HG03520 (cell line): ENCODE measurements around the gene RAPGEF4.

Experiments
- ATAC-seq: cut with Tn5 transposase; IDR thresholded peaks from one replicate; pipeline ENCODE4 v1.9.1; 2021; ENCODE audit warnings: mild to moderate bottlenecking, moderate library complexity; ENCODE audit not compliant: unreplicated experiment

Gene RAPGEF4

DNA sequence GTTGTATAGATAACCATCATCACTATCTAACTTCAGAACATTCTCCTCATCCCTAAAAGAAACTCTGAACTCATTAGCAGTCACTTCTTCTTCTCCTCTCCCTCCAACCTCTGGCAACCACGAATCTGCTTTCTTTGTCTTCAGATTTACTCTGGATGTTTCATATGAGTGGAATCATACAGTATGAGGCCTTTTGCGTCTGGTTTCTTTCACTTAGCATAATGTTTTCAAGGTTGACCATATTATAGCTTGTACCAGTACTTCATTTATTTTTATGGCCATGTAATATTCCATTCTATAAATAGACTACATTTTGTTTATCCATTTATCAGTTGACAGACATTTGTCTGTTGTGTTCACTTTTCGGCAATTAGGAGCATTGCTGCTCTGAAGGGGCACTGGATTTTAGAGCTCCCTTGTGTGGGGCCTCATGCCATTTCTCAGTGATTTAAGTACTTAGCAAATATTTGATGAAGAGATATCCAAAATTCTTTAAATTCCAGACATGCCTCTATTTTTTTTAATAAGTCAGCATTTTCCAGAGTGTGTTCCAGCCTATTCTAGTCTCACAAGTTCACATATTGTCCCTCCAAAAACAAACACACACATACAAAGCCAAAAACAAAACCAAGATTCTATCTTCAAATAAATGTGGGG lies 317.5 kb downstream of the RAPGEF4 start:
- ATAC-seq, result no peak

DNA sequence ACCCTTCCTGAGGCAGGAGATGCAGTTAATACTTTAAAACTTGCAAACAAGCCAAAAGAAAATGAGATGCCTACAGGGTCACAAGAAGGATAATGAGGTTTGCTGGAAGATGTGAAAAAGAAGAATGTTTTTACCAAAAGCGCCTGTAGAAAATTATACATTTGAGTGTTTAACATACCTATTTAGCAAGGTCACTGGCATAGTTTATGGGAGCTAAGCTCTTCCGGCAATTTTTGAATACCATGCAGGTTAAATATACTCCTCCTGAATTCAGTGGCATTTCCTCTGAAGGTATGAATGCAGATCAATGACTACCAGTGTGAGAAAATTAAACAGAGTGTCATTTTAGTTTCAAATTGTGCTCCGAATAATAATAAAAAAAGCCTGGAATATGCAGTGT lies 318.8 kb downstream of the RAPGEF4 start:
- ATAC-seq, result no peak

DNA sequence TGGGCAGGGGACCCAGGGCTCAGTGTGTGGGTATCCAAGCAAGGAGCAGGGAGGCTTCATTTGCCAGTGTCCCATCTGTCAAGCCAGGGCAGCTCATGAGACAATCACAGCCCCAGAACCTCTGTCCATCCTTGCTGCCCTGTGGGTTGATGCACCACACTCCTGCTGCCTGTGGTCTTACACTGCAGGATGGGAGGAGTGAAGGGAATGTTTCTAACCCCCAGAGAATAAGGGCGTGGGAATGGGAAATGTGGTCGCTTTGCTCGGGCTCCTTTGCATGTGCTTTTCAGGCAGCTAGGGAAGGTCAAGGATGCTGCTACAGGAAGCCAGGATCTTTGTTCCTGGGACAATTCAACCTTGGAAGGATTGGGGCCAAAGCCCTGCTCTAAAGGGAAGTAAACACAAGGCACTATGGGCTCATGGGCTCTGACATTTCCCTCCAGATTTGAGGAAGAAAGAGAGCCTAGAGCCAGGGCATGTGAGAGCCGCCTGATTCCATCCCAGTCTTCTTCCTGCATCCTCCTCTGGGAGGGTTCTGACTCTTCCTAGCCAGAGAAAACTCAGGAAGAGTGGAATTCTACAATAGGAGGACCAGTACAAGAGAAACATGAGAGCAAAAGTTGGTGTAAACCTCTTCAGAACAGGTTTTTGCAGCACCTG lies 321.2 kb downstream of the RAPGEF4 start:
- ATAC-seq, result no peak

DNA sequence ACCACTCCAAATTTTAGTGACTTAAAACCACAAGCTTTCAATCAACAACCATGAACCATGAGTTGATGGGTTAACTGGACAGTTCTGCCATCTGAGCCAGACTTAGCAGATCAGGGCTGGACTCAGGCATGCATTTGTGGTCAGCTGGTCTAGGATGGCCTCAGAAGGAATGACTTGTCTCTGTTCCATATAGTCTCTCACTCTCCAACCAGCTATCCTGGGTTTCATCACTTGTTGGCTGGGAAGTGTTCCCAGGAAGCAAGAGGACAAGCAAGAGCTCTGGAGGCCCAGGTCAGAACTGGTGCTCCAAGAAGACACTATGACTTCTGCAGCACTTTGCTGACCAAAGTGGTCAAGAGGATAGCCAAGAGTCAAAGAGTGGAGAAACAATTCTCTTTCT lies 322.5 kb downstream of the RAPGEF4 start:
- no peak for ATAC-seq

DNA sequence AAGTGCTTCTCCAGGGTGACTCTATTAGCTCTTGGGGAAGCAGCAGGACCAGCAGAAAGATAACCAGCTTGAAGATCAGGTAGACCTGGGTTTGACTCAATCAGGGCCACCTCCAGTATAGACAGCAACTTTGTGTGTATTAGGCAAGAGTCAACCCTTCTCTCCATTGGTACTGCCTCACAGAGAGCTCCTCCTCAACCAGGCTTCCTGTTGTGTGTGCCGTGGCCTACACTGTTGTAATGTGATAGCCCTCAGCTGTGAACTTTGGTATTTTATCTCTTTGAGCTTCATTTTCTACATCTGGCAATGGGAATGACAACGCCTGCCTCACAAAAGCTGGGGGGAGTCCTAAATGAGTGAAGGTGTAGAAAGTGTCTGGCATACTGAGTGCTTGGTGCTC lies 323.0 kb downstream of the RAPGEF4 start:
- ATAC-seq, result no peak

DNA sequence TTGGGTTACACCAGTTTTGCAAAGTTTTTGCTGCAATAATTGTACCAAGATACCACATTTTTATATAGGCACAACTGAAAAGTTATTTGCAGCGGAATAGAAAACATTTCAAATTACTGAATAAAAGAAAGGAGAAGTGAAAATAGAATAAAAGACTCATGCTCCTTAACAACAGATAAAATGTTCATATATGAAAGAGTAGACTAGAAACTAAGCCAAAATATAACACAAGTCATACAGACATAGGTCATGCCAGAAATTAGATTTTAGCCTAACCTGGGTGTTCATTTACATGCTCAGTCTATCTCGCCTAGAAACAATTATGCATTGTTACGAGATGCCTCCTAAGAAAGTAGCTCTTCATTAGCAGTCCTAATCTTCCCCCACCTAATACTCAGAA lies 323.6 kb downstream of the RAPGEF4 start:
- no peak for ATAC-seq

DNA sequence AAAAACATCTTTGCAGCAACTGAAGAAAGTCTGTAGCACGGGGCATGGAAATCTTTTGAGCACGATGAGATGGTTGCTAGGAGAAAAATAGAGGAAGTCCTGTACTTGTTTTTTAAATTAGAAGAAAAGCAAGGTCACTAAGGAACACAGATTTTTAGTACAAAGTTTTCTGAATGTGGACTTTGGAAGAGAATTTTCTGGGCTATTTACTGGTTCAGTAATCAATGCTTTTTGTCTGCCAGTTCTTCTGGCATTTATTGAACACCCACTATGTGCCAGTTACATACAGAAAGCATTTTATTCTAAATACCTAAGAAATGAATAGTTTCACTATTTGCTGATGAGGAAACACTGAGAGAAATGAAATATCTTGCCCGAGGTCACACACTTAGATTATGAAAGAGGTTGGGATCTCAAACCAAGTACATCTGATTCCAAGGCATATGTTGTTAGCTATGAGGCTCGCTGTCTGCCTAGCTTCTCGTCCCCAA lies 324.4 kb downstream of the RAPGEF4 start:
- no peak for ATAC-seq

DNA sequence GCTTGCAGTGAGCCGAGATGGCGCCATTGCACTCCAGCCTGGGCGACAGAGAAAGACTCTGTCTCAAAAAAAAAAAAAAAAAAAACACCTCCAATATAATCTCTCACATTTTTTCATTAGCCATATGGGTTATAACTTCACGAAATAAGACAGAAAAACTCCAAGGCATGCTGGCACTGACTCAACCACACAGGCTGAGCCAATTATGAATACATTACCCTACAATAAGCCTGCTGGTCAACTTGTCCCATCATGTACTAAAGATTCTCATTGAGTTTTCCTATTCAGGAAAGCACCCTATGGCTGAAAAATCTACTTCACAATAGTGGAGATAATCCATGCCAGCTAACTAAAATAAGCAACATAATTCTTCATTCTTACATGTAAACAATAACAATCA lies 327.2 kb downstream of the RAPGEF4 start:
- ATAC-seq, result no peak

DNA sequence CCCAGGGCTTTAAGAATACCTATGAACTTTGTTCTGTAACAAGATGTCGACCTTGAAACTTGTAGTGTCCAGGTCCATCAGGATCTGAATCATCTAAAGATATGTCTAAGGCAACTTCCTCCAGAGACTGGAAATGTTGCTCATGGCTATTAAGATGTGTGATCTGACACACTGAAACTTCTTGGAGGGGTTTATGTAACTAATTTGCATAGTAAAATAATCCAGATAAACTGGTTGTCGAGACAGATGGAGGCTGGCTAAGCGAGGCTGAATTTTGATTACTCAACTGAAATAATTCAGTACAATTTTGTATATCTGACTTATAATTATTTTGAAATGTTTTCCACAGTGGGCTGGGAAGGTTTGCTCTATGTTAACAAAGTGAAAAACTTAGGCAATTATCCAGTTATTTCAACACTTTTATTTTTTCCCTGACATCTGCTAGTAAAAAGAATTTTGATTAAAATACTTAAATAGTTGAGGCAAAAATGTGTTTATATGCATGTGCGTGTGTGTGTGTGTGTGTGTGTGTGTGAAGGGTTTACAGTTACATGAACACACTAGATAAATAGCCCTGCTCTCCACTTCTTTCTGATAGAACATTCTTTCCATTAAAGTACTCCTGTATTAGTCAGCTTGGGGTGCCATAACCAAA lies 328.6 kb downstream of the RAPGEF4 start:
- no peak for ATAC-seq

DNA sequence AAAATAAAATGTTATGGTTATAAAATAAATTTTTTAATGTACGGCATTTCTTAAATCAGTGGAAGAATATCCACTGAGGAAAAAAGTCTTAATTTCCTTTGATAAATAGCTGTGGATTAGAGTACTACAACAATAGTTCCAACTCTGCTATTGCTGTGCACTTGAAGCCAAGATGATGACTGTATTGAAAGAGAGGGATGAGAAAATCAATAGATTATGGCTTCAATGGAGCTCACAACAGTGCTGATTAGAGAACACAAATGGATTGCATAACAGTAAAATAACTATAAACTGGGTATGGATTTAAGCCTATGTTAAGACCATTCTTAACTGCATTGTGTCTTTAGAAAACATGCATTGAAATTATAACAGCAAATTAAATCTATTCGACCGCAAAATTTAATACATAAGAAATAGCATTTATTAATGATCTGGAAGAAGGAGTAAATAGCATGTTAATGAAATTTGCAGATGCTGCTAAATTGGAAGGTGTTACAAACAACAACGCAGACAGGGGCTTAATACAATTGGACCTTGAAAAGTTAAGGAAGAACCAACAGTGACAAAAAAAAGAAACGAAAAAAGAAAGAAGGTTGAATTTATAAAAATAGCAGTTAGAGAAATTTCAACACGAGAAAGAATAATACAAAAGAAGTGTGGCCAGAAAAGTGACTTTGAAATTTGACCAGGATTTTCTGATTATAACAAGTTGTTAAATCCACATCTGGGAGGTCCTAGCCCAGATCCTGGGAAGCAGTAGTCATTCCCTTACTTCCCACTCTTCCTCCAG lies 331.4 kb downstream of the RAPGEF4 start:
- no peak for ATAC-seq

DNA sequence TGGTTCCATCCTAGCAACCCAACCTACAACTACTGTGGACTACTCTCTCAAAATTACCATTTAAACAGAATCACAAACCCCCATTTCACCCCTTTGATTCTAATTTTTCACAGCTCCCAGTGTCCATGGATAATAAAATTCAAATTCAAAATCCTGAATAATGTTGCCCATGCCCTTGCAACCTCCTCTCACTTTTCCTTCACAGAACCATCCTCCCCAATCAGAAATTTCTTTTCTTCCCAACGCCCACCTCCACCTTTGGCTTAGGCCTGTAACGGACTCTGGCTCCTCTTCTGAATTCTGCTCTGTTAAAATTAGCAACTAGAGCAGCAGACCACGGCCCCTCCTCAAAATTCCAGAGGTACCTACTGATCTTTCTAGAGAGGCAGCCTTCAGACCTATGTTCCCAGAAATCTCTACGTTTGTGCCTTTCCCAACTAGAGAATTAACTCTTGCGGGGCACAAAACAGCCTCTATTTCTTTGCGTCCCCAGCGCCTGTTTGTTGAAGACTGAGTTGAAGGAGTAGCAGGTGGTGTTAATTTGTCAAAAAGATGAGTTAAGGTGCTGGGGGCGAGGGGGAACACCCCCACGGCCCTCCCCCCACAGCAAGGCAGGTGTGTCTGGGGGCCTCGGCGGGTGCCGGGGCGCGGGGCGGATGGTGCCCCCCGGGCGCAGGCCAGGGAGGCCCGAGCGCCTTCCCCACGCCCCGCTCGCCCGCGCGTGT lies 339.6 kb downstream of the RAPGEF4 start:
- ATAC-seq, result no peak

DNA sequence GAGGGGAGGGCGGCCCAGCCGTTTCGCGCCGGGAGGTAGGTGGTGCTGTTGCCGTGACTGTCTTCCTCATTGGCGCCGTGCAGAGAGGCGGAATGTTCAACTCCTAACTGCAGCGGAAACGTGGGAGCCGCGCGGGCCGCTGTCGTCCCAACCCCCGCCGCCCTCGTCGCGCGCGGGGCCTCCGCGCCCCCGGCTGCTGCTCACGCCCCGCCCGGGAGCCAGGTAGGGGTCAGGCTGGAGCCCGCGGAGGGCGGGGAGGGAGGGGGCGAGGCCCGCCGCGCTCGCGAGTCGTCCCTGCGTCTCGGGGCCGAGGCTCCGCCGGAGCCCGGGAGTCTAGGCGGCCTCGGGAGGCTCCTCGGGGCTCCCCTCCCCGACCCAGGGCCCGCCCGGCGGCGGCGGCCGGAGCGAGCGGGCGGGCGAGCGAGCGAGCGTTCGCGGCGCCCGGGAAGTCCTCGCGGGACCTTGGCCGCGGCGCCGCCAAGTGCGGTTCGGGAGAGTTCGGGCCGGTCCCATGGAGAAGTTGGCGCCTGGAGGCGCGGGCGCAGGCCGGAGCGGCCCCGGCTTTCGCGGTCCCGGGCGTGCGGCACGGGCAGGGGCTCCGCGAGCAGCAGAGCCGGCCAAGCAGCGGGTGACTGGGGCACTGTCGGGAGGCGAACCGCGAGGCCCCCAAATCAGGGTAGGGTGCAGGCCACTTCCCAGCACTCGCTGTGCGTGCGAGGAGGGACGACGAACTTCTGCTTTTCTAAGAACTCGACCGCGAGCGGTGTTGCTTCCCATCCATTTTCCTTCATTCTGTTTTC lies 340.3 kb downstream of the RAPGEF4 start, which contains the start of gene MAP3K20:
Gene MAP3K20, plus strand, starts transcription at position 66 of the 800 bp plus-strand sequence. CDS start 15,186 bp downstream, outside the sequence.
- ATAC-seq, result peak; percentile 52

DNA sequence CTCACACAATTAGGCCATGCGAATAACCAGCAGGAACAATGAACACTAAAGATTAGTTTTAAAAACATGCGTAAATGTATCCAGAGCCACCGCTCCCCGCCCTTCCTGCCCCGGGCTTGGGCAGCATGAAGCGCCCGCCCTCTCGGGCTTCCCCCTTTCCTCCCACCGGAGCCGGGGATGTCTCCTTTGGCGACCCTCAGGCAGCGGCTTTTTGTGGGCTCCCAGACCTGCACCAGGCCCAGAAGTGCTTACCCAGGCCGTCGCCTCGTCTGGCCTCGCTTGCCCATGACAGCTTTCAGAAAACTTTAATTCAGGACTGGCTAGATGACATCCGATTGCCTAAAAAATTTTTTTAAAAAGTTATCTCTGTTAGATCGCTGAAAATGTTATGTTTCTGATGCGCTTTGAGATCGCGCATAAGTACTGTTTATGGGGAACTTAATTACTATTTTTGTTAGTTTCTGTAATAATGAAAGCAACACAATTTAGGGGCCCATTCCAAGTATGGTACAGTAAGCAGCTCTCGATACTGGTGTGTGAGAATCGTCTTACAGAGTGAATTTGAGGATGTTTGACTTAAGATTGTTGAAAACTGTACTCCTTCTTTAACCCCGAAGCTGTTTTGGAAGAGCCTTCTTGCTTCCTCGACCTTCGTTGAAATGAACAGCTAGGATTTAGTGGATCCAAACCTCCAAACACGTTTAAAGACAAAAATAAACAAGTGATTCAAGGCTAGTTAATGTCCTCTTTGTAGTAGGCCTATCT lies 341.1 kb downstream of the RAPGEF4 start:
- ATAC-seq, result peak; percentile 28

DNA sequence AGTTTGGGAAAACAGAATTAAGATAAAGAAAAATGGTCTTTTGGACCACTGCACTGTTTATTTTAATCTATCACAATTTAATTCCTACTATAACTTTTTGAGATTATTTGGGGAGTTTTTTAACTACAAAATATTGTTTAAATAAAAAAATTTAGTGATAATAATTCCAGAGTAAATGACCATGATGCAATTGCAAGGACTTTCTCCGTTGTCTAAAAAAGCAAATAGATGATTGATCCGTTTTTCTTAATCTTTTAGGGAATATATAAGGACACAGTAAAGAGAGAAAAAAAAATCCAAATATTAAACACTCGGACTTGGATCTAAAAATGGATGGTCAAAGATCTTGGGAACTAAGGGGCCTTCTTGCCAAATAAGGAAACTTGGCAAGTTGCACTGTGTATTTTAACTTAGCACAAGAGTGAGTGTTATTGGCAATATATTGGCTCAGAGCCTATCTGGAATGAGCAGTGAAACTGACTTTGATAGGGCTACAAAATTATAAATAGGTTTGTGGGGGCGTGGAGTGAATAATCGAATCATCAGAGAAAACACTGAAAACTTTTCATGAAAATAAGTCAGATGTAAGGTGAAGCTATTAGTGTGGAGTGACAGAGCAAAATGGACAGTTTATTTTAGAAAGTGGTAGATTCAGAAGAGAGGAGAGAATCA lies 342.0 kb downstream of the RAPGEF4 start:
- ATAC-seq, result no peak

DNA sequence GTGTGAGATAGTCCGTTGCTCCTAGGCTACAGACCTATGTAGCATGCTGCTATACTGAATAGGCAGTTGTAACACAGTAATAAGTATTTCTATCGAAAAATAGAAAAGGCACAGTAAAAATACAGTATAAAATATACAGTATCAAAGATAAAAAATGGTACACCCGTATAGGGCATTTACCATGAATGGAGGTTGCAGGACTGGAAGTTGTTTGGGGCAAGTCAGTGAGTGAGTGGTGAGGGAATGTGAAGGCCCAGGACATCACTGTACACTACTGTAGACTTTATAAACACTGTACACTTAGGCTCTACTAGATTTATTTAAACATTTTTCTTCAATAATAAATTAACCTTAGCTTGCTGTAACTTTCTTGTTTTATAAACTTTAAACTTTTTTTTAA lies 343.5 kb downstream of the RAPGEF4 start:
- no peak for ATAC-seq

DNA sequence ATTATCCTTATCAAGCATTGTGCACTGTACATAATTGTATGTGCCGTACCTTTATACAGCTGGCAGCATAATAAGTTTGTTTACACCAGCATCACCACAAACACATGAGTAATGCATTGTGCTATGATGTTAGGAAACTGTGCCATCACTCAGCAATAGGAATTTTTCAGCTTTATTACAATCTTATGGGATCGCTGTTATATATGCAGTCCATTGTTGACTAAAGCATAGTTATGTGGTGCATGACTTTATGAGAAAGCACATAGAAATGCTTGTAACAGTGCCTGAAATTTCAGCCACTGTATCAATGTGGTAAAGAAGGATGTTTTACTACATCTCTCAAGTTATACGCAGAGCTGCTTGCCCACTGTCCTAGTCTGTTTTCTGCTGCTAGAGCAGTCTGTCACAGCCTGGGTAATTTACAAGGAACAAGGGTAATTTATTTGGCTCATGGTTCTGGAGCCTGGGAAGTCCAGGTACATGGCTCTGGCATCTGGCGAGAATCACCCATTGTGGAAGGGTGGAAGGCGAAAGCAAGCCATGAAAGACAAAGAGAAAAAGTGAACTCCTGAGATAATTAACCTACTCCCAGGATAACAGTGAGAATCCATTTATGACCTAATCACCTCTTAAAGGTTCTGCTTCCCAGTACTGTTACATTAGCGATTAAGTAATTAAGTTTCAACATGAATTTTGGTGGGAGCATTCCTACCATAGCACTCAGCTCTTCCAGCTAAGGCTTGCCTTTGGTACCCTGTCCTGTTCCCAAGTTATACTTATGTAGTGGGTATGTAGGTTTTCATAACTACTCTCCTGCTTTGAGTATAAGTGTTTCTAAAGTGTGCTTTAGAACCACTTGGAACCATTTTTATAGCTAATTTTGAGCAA lies 344.6 kb downstream of the RAPGEF4 start:
- ATAC-seq, result no peak

DNA sequence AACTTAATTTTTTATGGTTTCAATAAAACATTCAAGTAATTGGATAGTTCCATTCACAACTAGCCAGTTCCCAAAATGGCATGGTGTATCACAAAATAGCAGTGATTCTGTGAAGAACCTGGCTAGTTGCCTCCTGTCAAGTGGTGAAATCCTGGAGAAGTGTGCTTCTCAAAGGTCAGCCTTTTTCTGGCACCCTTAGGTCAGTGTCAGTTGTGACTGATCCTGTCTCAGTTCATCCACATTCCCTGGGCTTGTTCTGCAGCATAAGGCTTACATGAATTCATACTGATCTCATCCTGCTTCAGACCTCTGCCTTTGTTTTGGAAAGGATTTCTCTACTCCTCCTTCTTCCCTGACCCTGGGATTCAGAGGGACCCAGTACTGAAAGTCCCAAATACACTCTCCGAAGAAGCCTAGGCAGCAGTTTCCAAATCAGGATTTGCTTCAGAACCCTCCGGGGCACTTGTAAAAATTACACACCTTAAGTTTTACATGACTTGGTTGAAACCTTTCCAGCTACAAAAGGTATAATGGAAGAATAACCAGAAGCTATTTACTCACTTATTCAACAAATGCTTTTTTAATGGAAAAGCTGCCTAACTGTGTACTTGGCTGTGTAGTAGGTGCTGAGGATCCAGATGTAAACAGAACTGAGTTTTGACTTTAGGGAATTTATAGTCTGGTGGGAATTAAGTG lies 351.0 kb downstream of the RAPGEF4 start:
- no peak for ATAC-seq
